Kidney glomerular epithelial cell (primary cell): ENCODE data around the gene NEFH.
"Not testable (repeated sequence)": the region's sequence is repeated elsewhere in the genome, so short reads cannot be mapped to it uniquely, and the experiment has no call there.

Experiments
- DNase-seq: peaks from one replicate; lab custom pipeline; 2025; lab: John Stamatoyannopoulos, UW

NEFH gene, protein sequence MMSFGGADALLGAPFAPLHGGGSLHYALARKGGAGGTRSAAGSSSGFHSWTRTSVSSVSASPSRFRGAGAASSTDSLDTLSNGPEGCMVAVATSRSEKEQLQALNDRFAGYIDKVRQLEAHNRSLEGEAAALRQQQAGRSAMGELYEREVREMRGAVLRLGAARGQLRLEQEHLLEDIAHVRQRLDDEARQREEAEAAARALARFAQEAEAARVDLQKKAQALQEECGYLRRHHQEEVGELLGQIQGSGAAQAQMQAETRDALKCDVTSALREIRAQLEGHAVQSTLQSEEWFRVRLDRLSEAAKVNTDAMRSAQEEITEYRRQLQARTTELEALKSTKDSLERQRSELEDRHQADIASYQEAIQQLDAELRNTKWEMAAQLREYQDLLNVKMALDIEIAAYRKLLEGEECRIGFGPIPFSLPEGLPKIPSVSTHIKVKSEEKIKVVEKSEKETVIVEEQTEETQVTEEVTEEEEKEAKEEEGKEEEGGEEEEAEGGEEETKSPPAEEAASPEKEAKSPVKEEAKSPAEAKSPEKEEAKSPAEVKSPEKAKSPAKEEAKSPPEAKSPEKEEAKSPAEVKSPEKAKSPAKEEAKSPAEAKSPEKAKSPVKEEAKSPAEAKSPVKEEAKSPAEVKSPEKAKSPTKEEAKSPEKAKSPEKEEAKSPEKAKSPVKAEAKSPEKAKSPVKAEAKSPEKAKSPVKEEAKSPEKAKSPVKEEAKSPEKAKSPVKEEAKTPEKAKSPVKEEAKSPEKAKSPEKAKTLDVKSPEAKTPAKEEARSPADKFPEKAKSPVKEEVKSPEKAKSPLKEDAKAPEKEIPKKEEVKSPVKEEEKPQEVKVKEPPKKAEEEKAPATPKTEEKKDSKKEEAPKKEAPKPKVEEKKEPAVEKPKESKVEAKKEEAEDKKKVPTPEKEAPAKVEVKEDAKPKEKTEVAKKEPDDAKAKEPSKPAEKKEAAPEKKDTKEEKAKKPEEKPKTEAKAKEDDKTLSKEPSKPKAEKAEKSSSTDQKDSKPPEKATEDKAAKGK

DNA sequence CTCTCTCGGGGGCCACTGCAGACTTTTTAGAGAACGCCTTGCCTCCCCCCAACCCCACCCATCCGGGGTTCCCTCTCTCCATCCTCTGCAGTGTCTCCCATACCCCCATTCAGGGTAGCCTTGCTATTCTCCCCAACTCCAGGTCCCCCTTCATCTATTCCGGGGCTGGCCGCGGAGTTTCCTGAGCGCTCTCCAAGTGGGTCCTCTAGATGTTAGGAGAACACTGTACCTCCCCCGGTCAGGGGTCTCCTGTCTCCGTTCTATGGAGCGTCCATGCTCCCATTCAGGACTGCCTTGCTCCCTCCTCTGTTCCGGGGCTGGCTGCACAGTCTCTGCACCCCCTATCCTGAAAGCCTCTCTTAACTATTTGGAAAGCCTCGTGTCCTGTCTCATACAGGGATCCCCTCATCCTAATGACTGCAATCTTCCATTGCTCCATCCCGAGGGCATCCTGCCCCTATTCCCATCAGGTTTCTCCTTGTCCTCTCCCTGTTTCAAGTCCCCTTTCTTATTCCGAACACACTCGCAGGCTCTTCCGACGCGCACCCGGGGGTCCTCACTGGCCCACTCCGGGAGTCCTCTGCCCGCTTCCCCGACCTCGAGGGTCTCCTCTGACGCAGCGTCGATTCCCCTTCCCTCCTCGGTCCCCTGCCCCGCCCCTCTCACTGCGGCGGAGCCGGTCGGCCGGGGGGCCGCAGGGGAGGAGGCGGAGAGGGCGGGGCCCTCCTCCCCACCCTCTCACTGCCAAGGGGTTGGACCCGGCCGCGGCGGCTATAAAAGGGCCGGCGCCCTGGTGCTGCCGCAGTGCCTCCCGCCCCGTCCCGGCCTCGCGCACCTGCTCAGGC, at the start of gene NEFH:
NEFH (plus strand) TSS at position 802 of the 845 bp plus-strand sequence. CDS start 45 bp downstream, outside the sequence.
- no peak for DNase-seq

DNA sequence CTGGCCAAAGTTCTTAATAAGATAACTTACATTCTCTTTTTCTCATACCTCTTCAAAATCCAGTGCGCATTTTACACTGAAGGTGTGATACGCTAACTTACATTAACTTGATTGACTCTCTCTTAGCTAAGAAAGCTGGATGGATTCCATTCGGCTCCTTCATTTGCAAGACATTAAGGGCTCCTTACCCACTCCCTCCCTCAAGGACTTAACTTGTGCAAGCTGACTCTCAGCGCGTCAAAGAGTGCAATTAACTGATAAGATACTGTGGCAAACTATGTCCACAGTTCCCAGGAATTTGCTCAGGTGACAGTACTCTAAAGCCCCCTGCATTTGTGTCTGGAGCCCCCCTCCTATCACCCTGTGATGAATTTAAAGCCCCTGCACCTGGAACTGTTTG, 48.0 kb upstream of the NEFH start:
- no peak for DNase-seq

DNA sequence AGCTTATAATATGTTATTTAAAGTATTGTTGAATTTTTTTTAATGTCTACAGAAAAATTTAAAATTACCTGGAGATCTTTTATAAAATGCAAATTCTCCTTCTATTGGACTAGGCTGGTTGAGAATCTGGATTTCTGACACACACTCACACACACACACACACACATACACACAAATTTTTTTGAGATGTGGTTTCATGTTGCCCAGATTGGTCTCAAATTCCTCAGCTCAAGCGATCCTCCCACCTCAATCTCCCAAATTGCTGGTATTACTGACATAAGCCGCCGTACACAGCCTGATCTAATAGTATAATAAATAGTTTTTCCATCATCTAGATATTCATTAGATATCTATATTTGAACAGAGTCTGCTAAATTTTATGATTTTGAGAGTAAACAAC, 46.2 kb upstream of the NEFH start:
- DNase-seq: no peak

DNA sequence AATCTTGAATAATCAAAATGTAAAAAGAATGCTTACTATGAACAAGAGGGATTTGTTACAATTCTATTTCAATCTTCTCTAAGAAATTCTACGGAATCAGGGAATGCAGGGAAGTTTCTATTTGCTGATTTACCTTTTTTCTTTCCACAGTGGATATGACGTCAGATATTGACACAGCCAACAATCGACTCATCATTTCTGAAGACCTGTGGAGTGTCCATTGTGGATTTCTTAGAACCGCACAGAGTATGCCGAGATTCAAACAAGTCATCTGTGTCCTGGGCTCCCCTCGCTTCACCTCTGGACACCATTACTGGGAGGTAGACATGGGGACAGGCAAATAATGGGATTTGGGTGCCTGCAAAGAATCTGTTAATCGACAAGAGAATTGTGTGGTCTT, 45.7 kb upstream of the NEFH start:
- DNase-seq: no peak

DNA sequence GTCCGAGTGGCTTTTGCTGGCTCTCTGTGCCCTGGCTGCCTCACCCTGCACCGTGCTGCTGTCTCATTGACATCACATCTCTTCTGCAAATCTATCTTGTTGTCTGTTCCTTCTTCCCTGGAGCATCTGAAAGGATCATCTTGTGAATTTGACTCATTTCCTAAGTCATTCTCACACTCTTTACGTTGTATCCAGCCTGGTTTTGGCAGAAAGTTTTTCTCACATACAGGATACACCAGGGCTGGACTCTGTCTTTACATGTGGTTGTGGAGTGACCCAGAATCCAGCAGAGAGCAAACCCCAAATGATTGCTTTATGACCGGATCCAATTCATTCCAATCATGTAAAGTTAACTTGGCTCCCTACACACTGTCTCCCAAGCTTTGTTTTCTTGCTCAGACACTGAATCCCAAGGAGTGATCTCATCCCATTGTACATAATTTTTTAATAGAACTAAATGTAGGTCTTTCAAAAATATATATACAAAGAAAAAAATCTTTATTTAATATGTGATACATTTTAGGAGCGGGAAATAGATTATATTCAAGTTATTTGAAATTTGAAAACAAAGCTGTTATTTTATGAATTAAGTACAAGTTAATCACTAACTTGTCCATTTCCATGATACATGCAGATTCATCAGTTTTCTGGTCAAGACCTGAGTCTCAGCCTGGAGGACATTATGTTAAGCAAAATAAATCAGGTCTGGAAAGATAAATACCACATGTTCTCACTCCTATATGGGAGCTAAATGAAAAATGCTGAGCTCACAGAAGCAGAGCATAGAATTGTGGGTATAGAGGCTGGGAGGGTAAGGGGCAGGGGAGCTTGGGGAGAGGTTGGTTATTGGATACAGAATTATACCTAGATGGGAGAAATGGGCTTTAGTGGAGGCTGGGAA, 44.5 kb upstream of the NEFH start:
- DNase-seq: no peak

DNA sequence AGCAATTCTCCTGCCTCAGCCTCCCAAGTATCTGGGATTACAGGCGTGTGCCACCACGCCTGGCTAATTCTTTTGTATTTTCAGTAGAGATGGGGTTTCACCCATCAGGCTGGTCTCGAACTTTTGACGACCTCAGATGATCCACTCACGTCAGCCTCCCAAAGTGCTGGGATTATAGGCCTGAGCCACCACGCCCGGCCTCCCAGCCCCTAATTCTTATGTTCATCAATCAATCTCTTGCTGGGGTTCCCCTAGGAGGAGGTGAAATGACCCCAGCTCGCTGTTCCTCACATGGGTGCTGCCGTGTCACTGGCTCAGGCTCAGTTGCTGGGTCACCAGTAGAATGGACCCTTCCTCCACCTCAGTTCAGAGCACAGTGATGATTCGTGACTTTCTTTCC, 41.7 kb upstream of the NEFH start, which contains the start of gene RFPL1:
RFPL1 (plus strand) TSS at position 301 of the 400 bp plus-strand sequence.
- DNase-seq: not testable (repeated sequence)

DNA sequence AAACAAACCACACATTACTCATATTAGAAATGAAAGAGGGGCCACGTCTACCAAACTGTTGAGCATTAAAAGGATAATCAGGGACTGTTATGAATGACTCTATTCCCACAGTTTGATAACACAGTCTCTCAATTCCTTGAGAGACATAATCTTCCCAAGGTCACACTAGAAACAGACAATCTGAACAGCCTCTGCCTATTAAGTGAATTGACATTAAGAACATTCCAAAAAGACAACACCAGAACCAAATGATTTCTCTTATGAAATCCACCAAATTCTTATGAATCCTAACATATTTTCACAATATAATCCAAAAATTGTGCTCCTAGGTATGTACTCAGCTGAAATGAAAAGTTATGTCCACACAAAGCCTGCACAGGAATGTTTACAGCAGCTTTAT, 37.0 kb upstream of the NEFH start:
- no peak for DNase-seq

DNA sequence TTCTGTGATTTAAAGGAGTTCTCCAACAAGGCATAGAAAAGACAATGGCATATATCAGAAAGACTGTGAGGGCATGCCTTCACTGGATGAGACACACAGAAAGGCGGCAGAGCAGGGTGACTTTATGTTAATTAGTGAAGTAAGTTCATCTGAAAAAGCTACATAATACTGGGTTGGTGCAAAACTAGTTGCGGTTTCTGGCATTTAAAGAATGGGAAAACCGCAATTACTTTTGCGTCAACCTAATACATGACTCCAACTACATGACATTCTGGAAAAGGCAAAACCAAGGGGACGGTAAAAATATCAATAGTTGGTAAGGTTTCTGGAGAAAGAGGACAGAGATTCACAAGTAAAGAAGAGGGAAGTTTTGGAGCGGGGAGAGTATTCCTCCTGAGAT, 36.6 kb upstream of the NEFH start:
- DNase-seq: peak; percentile 58

DNA sequence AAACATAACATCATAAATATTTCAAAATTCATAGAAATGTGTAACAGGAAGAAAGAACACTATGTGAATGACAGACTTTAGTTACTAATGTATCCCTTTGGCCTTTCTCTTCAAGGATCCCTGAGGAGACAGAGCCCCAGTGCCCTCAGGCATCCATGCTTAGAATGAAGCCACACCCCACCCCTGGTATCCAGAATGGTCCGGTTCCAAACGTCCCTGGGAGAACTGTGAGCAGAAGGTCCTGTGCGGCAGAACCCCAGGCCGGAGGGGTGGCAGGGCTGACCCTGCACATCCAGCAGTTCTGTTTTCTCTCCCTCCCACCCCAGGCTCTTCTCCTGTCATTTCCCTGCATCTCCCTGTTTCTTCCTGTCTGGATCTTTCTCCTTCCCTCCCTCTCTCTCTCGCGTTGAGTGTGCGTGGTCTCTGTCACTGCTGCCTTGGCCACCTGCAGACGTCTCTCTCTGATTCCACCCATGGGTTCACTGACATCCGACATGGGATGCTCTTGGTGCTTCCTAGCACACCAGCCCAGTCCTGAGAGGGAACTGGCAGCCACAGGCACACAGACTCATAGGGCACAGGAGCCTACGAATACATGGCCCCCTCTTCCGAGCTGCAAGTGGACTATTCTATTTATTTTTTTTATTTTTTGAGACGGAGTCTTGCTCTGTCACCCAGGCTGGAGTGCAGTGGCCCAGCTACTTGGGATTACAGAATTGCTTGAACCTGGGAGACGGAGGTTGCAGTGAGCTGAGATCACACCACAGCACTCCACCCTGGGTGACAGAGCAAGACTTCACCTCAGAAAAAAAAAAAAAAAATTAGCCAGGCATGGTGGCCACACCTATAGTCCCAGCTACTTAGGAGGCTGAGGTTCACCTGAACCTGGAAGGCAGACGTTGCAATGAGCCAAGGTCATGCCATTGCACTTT, 35.9 kb upstream of the NEFH start:
- no peak for DNase-seq

DNA sequence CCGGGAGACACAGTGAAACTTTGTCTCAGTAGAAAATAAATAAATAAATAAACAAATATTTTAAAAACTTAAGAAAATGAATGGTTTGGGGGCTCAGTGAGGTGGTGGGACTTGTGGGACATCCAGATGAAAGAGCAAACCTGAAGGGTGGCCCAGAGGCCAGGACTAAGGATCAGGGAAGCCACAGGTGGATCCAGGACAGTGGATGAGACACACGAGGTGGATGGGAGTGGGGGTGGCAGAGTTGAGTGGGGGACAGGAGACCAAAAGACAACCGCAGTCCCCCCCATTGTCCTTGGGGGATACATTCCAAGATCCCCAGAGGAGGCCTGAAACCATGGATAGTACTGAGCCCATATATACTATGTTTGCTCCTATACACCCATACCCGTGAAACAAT, 34.5 kb upstream of the NEFH start:
- DNase-seq: no peak

DNA sequence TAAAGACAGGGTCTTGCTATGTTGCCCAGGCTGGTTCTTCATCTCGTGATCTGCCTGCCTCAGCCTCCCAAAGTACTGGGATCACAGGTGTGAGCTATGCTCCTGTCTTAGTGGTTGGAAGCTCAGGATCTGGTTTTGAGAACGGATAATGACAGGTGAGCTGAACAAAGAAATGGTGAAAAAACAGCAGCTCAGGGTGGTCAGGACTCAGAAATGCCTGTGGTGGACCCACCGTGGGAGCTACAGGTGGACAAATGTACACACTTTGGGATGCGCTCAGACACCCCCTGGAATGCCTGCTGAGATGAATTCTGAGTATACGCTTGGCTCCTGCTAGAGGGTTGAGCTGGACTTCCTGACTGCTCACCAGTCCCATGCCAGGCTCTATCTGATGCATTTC, 32.1 kb upstream of the NEFH start:
- no peak for DNase-seq

DNA sequence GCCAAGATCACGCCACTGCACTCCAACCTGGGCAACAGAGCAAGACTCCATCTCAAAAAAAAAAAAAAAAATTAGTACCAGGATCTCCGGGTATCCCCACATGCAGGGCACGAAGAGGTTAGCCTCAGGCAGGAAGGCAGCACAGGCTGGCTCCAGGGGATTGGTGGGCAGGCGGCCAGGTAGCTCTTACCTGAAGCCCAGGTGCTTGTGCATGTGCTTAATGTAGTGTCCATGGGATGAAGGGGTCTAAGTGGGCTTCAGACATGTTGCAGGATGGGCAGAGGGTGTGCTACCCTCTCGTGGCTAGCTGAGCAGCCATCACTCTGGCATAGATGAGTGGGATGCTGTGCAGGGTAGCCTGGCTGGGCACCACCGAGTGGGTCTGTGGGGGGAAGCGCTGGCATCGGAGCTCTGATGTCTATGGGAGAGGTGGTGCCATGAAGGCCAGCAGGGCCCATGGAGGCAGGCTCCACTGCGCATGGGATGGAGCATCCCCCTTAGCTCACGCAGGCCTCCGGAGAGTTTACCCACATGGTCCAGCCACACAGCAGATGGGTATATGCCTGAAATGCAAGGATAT, 30.6 kb upstream of the NEFH start:
- no peak for DNase-seq

DNA sequence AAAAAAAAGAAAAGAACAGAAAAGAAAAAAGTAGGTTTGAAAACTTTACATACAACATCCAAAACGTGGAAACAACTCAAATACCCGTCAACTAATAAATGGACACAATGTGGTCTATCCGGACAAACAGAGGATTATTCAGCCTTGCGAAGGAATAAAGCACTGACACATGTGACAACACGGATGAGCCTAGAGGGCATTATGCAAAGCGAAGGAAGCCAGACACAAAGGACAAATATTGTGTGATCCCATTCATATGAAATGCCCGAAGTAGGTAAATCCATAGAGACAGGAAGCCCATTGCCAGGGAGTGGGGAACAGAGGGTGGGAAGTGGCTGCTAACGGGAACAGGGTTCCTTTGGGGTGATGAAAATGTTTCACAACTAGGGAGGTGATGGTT, 29.8 kb upstream of the NEFH start:
- DNase-seq: no peak

DNA sequence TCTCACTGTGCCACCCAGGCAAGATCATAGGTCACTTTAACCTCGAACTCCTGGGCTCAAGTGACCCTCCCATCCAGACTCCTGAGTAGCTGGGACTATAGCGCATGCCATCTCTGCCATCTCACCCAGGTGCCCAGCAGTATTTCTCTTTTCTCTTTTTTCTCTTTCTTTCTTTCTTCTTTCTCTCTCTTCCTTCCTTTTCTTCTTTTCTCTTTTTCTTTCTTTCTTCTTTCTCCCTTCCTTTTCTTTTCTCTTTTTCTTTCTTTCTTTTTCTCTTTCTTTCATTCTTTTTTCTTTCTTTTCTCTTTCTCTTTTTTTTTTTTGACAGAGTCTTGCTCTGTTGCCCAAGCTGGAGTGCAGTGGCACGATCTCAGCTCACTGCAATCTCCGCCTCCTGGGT, 28.2 kb upstream of the NEFH start:
- DNase-seq: no peak

DNA sequence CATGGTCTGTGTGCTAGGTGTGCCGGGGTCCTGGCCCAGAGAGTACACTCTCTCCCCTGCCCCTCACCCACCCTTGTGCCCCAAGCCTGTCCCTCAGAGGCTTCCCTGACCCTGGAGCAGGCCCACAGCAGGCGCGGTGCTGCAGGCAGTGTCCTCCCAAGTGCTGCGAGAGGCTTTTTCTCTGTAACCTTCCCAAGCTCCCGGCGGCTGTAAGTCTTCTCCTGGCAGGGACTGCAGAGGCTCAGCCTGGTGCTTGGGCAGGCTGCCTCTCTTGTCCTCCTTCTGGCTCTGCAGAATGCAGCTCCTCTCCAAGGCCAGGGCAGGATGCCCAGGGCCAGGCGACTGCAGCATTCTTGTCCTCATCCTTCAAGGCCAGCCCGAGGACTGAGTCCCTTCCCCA, 25.7 kb upstream of the NEFH start:
- no peak for DNase-seq

DNA sequence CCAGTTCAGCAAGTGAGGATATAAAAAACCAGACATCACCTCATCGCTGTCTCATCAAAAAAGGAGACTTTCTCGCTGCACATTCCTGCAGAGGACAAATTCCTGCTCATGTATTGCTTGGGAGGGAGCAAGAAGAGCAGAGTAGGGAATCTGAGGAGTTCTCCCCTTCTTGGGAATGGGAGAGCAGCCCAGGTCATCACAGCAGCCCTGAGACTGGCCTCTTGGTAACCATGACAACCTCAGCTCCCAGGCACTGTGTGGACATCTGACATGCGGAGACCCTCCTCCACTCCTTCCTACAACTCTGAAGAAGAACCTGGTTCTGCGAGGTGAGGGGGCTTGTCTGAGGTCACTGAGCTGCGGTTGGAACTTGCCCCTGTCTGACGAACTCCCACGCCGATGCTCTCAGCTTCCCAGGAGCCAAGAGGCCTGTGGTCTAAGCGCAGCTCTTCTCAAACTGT, 23.8 kb upstream of the NEFH start:
- peak; percentile 75 for DNase-seq

DNA sequence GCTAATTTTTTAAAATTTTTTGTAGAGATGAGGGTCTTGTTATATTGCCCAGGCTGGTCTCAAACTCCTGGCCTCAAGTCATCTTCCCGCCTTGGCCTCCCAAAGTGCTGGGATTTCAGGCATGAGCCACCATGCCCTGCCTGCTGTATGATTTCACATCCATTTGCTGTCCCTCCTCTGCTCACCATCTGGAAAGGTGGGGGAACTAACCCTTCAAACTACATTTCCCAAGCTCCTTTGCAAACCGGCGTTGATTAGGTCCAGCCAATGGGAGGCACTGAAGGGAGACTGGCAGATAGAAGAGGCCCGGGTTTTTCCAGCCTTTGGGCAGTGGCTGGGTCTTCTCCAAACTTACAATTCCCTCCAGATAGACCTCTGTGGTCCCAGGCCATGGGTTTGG, 22.3 kb upstream of the NEFH start:
- DNase-seq: no peak

DNA sequence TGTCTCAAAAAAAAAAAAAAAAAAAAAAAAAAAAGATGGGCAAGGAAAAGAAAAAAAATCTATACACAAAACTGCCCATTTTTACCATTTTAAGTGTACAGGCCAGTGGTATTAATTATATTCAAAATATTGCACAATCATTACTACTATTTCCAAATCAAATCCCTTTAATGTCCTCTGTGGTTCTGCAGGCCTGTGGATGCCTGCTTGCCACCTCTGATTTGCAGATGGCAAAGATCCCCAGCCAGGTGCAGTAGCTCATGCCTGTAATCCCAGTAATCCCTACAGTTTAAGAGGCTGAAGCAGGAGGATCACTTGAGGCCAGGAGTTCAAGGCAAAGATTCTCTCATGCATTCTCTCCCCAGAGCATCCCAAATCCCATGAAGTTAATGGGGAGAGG, 21.5 kb upstream of the NEFH start:
- DNase-seq: no peak

DNA sequence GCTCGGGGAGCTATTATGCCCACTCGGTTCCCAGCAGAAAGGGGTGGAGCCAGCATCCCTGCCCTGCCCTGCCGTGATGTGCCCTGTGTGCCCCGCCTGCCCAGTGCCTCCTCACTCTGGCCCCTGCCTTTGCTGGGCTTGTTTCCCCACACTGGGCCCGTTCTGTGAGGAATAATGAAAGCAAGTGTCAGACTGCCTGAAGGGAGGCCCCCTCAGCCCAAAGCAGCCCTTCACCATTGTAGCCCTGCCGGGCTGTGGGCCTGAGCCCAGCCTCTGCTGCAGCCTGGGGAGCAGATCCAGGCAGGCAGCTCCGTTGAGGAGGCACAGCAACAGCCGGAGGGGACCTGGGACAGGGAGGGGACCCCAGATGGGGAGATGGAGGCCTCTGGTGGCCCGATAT, 20.2 kb upstream of the NEFH start:
- DNase-seq: no peak
